Measurements from ENCODE around the gene TOM1.

DNA sequence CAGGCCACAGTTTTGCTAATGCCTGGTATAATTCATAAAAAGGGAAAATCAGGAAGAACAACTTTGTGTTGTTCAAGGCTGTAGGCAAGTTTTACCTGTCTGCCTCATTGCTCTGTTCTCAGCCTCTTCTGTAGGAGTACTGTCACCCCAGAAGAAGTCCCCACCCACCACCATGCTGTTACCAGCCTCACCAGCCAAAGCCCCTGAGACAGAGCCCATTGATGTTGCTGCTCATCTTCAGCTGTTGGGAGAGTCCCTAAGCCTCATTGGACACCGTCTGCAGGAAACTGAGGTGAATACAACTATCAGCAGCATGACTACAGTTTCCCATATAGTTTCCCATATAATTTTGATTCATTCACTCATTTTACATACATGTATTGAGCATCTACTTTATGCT lies 11.6 kb upstream of the TOM1 start:
- TF ChIP-seq, protein P1, sequence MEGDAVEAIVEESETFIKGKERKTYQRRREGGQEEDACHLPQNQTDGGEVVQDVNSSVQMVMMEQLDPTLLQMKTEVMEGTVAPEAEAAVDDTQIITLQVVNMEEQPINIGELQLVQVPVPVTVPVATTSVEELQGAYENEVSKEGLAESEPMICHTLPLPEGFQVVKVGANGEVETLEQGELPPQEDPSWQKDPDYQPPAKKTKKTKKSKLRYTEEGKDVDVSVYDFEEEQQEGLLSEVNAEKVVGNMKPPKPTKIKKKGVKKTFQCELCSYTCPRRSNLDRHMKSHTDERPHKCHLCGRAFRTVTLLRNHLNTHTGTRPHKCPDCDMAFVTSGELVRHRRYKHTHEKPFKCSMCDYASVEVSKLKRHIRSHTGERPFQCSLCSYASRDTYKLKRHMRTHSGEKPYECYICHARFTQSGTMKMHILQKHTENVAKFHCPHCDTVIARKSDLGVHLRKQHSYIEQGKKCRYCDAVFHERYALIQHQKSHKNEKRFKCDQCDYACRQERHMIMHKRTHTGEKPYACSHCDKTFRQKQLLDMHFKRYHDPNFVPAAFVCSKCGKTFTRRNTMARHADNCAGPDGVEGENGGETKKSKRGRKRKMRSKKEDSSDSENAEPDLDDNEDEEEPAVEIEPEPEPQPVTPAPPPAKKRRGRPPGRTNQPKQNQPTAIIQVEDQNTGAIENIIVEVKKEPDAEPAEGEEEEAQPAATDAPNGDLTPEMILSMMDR (IDR thresholded peaks at IDR 0.05; ENCODE audit: insufficient read depth, low read depth, low read length), result no peak
- no peak for TF ChIP-seq EZH2 (IDR thresholded peaks at IDR 0.05; ENCODE audit: insufficient read depth, low read length)
